Adrenal gland (tissue), 12 donors: ENCODE results near the gene DFFB. TPM values are rescaled to one million over a fixed set of nuclear protein-coding genes. Genes with fewer than 3 reads are reported as not detected.
A peak's percentile ranks its signal among the peaks of the same experiment; 100 is the strongest.

Experiments used
- DNase-seq, 7 donors: peaks; one replicate each; pipeline ENCODE4 v3.0.0-alpha.2; 2019 to 2020
- H3K27ac ChIP-seq, 5 donors: fragments of 200-600 bp; sonication (generic) in 4 of 5; 1 replicate in 3 of 5; 2 replicates in 2 of 5; pipeline versions ENCODE4 v1.5.1 to v1.8.0; 2016 to 2020; ENCODE audit warnings: mild to moderate bottlenecking in 1 of 5
- H3K27me3 ChIP-seq: fragments of 200-600 bp; 2 replicates; pipeline ENCODE4 v1.8.0; 2021
- H3K36me3 ChIP-seq, 2 donors: fragments of 200-600 bp; replicated peaks in 1 of 2; 1 replicate in 1 of 2; 2 replicates in 1 of 2; pipeline versions ENCODE4 v1.5.1 to v1.8.0; 2018 to 2022
- H3K4me1 ChIP-seq, 2 donors: fragments of 200-600 bp; replicated peaks in 1 of 2; 1 replicate in 1 of 2; 2 replicates in 1 of 2; pipeline versions ENCODE4 v1.5.1 to v1.8.0; 2018 to 2021
- H3K4me3 ChIP-seq, 4 donors: fragments of 200-600 bp; sonication (generic) in 3 of 4; one replicate each; pipeline ENCODE4 v1.5.1; 2016 to 2018
- H3K9me3 ChIP-seq, 3 donors: fragments of 200-600 bp; sonication (generic) in 1 of 3; replicated peaks in 1 of 3; 1 replicate in 2 of 3; 2 replicates in 1 of 3; pipeline versions ENCODE4 v1.5.1 to v1.8.0; 2016 to 2021
- POLR2A ChIP-seq, 2 donors: fragments of 450-650 bp; IDR thresholded peaks; one replicate each; pipeline ENCODE4 v1.6.1; 2017; ENCODE audit warnings: antibody characterized with exemption in 2 of 2, mild to moderate bottlenecking in 2 of 2, moderate library complexity in 1 of 2
- WGBS, 4 donors: extraction: QIAGEN DNeasy Blood & Tissue Kit in 2 of 4; methylation state at CpG; one replicate each; pipeline versions ENCODE4 v1.1.5 to v1.1.7; 2013 to 2017; 5-methylcytosine and 5-hydroxymethylcytosine counted together
- intact Hi-C, 2 donors: fragments of 100-400 bp; cut with DNase I; formaldehyde crosslinking; loops; one replicate each; pipeline versions ENCODE4 v1.14.1 to v1.15.0; 2022 to 2023
- polyA plus RNA-seq, 3 donors: library from polyadenylated mRNA; stranded (reverse); fragments of 200-250 nt in 2 of 3; fragments of 350-450 nt in 1 of 3; fragmentation: Illumina TruSeq in 1 of 3; extraction: RNeasy Lipid Tissue Mini Kit (QIAGEN cat#74804) in 1 of 3; gene quantifications; one replicate each; pipeline ENCODE4 v1.2.3, GENCODE V29; 2013 to 2014
- total RNA-seq, 9 donors: library from RNA; depleted of rRNA in 4 of 9; stranded (reverse); fragments of >200 nt in 4 of 9; fragments of 120-200 nt in 1 of 9; fragmentation: NEBNext Ultra II Directional in 1 of 9; extraction: Animal tissue kit (Norgen Biotek cat#: 25700) in 1 of 9; gene quantifications; one replicate each; pipeline versions ENCODE4 v1.1.0 to v1.2.4, GENCODE V29; 2013 to 2023
- TF ChIP-seq, protein P1 (sequence below), 6 experiments: fragments of 450-650 bp in 4 of 6; fragments of 200-600 bp in 2 of 6; sonication (generic) in 1 of 6; IDR thresholded peaks; 1 replicate in 5 of 6; 2 replicates in 1 of 6; pipeline versions ENCODE4 v1.5.1 to v1.8.0; 2016 to 2021; ENCODE audit warnings: antibody characterized with exemption in 6 of 6, mild to moderate bottlenecking in 2 of 6, moderate library complexity in 1 of 6
- donor health status: healthy with polysubstance abuse.
- donor health status: Bipolar disorder and iron deficiency.
- donor health status: DM: yes; HTN: yes; CAD: no.
- donor health status: DM: no; HTN: no; CAD: no.
- donor health status: DM: no; HTN: no; CAD: no.
- donor health status: DM: yes; HTN: yes; CAD: no.

The DFFB gene
- total and polyA plus RNA-seq, 12 donors = 1.8 to 13.4 (median 5.2) TPM

DNA sequence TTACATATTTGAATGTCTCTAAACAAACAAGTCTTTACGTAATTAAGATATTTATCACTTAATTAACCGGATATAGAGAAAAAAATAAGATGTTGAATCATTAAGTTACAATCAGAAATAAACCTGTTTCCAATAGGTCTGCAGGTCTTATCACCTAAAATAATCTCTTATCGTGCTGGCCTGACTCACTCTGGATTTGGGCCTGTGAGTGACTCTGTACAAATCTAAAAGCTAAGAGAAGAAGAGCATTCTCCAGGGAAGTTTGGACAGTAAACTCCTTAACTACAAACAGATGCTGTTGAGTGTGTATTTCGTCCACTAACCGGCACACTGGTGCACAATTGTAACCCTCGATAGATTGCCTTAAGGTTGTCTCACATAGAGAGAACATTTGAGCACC is 25.6 kb upstream of the DFFB start:
- H3K36me3 ChIP-seq = peaks cover 0 to 60% of the 10 kb centered on the region in 2 donors
- no peak overlapping the region for H3K4me3 ChIP-seq
- peak in 6 of 7 donors; percentile 32 to 65 (median 56) for DNase-seq
- TF ChIP-seq, protein P1, sequence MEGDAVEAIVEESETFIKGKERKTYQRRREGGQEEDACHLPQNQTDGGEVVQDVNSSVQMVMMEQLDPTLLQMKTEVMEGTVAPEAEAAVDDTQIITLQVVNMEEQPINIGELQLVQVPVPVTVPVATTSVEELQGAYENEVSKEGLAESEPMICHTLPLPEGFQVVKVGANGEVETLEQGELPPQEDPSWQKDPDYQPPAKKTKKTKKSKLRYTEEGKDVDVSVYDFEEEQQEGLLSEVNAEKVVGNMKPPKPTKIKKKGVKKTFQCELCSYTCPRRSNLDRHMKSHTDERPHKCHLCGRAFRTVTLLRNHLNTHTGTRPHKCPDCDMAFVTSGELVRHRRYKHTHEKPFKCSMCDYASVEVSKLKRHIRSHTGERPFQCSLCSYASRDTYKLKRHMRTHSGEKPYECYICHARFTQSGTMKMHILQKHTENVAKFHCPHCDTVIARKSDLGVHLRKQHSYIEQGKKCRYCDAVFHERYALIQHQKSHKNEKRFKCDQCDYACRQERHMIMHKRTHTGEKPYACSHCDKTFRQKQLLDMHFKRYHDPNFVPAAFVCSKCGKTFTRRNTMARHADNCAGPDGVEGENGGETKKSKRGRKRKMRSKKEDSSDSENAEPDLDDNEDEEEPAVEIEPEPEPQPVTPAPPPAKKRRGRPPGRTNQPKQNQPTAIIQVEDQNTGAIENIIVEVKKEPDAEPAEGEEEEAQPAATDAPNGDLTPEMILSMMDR (IDR thresholded peaks at IDR 0.05) = no peak
- TF ChIP-seq POLR2A (IDR thresholded peaks at IDR 0.05) = no peak
- peaks cover 0 to 10% of the 10 kb centered on the region in 2 donors for H3K4me1 ChIP-seq
- intact Hi-C loops = no loop called here
- 25 to 47% (median 39%) methylated on average over 6 of the region's 6 CpGs for WGBS, 4 donors
- H3K9me3 ChIP-seq = no peaks in the 10 kb centered on the region
- no peaks in the 10 kb centered on the region for H3K27me3 ChIP-seq
- H3K27ac ChIP-seq = peak overlapping the region in 3 of 5 donors; percentile 8 to 67 (median 40)

DNA sequence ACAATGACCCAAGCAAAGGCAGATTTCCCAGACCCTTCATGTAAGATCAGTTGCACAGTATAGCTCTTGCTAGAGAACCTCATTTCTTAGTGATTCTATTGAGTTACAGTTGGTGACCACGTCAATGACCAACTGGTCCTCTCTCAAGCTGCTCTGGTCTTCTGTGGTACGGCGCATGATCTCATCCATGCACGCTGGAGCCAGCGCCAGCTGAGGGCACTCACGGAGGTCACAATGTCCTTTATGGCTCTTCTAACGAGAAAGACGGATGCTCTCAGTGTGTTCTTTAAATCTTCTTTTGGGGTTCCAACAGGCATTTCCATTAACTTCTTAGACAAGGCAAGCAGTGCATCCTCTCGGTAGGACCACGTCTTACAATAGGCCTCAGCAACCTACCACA is 22.6 kb upstream of the DFFB start:
- DNase-seq = no peak
- H3K9me3 ChIP-seq = peaks cover 0 to 7% (median 0%) of the 10 kb centered on the region in 3 donors
- 92 to 98% (median 96%) methylated on average over 10 of the region's 10 CpGs for WGBS, 4 donors
- H3K4me1 ChIP-seq = peaks cover 0 to 10% of the 10 kb centered on the region in 2 donors
- H3K27ac ChIP-seq = no peak overlapping the region
- intact Hi-C loops = no loop called here
- H3K27me3 ChIP-seq = no peaks in the 10 kb centered on the region
- H3K4me3 ChIP-seq = no peak overlapping the region
- TF ChIP-seq, protein P1 (IDR thresholded peaks at IDR 0.05) = no peak
- no peak for TF ChIP-seq POLR2A (IDR thresholded peaks at IDR 0.05)
- H3K36me3 ChIP-seq = peaks cover 0 to 60% of the 10 kb centered on the region in 2 donors

DNA sequence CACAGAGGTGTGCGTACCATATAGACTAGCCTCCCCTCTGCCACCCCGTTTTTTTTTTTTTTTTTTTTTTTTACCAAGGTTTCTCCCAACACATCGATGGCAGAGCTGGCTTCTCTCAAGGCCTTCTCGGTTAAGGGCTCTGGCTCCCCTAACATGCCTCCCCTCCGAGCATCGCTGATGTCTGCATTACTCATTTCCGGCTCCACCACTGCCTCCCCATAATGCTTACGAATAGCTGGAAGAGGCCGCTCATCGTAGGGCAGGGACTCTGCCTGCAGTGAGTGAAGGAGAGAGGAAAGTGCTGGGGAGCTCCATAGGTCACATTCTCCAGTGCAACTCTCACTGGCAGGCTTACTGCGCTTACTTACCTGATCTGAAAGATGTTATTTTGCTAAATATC is 20.9 kb upstream of the DFFB start:
- peaks cover 0 to 57% of the 10 kb centered on the region in 2 donors for H3K36me3 ChIP-seq
- TF ChIP-seq POLR2A (IDR thresholded peaks at IDR 0.05) = no peak
- TF ChIP-seq, protein P1 (IDR thresholded peaks at IDR 0.05) = no peak
- 94 to 96% (median 96%) methylated on average over 11 of the region's 11 CpGs for WGBS, 4 donors
- peaks cover 0 to 7% (median 0%) of the 10 kb centered on the region in 3 donors for H3K9me3 ChIP-seq
- DNase-seq = no peak
- H3K27ac ChIP-seq = no peak overlapping the region
- H3K27me3 ChIP-seq = no peaks in the 10 kb centered on the region
- intact Hi-C loops = no loop called here
- peaks cover 0 to 8% of the 10 kb centered on the region in 2 donors for H3K4me1 ChIP-seq
- H3K4me3 ChIP-seq = no peak overlapping the region

DNA sequence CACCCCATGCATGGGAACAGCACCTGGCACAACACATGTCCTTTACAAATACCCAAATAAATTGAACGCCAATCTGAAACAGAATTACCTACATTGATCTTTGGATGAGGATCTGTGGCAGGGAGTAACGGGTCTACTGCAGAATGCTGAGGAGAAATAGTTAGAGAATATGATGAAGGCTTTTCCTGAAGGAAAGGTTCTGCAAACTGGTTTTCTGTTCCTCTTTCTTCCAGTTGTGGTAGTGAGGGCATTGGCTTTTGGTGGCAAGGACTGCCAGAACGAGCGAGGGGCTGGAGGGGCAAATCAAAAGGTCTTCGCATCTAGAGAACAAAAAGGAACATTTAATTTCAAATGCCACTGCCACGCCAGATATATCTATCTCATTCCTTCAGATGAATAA is 20.1 kb upstream of the DFFB start:
- WGBS, 4 donors = 97 to 99% (median 98%) methylated on average over 6 of the region's 6 CpGs
- peaks cover 0 to 55% of the 10 kb centered on the region in 2 donors for H3K36me3 ChIP-seq
- intact Hi-C loops = no loop called here
- H3K4me3 ChIP-seq = no peak overlapping the region
- DNase-seq = no peak
- H3K27ac ChIP-seq = no peak overlapping the region
- H3K9me3 ChIP-seq = peaks cover 0 to 7% (median 0%) of the 10 kb centered on the region in 3 donors
- H3K4me1 ChIP-seq = no peaks in the 10 kb centered on the region
- H3K27me3 ChIP-seq = no peaks in the 10 kb centered on the region
- TF ChIP-seq, protein P1 (IDR thresholded peaks at IDR 0.05) = no peak
- TF ChIP-seq POLR2A (IDR thresholded peaks at IDR 0.05) = no peak
